Measurements from ENCODE around the gene PRDM9. TPM values are rescaled to one million over a fixed set of nuclear protein-coding genes. Genes with fewer than 3 reads are reported as not detected.

The PRDM9 gene
- total and polyA plus RNA-seq, 2 of the 8 experiments (the other 6 are each of a cell fraction or from before 2014, with no cell fraction given), result not detected

- no peak overlapping the region for H3K4ac ChIP-seq (replicated peaks; ENCODE audit: insufficient read length, low read depth, low read length)
- no peak overlapping the region for H2AK5ac ChIP-seq (ENCODE audit: low read depth, low read length)
- no peaks in the 10 kb centered on the region for H4K20me1 ChIP-seq (replicated peaks in 1 of 2; ENCODE audit: control insufficient read depth in 1 of 2, insufficient read depth in 2 of 2, low read length in 2 of 2)
- H3K4me3 ChIP-seq (ENCODE audit: extremely low read depth in 1 of 4, insufficient read depth in 2 of 4, low read depth in 3 of 4, low read length in 4 of 4), result no peak overlapping the region
- H3K14ac ChIP-seq (ENCODE audit: insufficient read length), result no peak overlapping the region
- ChIA-PET POLR2A (ENCODE audit: partially characterized antibody) (no interaction called here), CTCF (ENCODE audit: partially characterized antibody) (no interaction called here)
- H3K4me1 ChIP-seq (replicated peaks in 1 of 4; ENCODE audit: control insufficient read depth in 3 of 4, insufficient read depth in 4 of 4, low read length in 3 of 4), result no peaks in the 10 kb centered on the region
- no peak overlapping the region for H4K8ac ChIP-seq (ENCODE audit: extremely low read depth, insufficient read depth, low read length)
- no peaks in the 10 kb centered on the region for H3K79me1 ChIP-seq (ENCODE audit: low read depth, low read length)
- H3K23ac ChIP-seq (ENCODE audit: insufficient read length), result no peak overlapping the region
- H3K9ac ChIP-seq (replicated peaks in 1 of 4; ENCODE audit: extremely low read depth in 1 of 4, low read depth in 3 of 4, low read length in 3 of 4), result no peak overlapping the region
- no peak overlapping the region for H4K5ac ChIP-seq (ENCODE audit: insufficient read length, low read depth, low read length)
- WGBS, 2 experiments (ENCODE audit: extremely low coverage in 1 of 2, insufficient coverage in 1 of 2, insufficient read length in 1 of 2, insufficient replicate concordance in 2 of 2, low coverage in 1 of 2, low lambda C conversion rate in 2 of 2, missing lambda C conversion rate in 1 of 2), result 100% methylated on average over 1 of the region's 1 CpG; no CpG with 5 or more reads in 1 of the 2 experiments
- no peaks in the 10 kb centered on the region for H3K36me3 ChIP-seq (ENCODE audit: control insufficient read depth in 2 of 4, insufficient read depth in 4 of 4, low read length in 3 of 4)
- H3K4me2 ChIP-seq (ENCODE audit: insufficient read depth in 1 of 2, low read depth in 2 of 2, low read length in 2 of 2), result no peak overlapping the region
- H2BK120ac ChIP-seq (replicated peaks; ENCODE audit: low read depth, low read length), result no peak overlapping the region
- no peaks in the 10 kb centered on the region for H3K79me2 ChIP-seq (ENCODE audit: control insufficient read depth in 1 of 2, insufficient read depth in 2 of 2, low read length in 2 of 2)
- H2BK5ac ChIP-seq (ENCODE audit: low read depth, low read length), result no peak overlapping the region
- no peak overlapping the region for H2AFZ ChIP-seq (ENCODE audit: low read length)
- FAIRE-seq (no peak), DNase-seq (ENCODE audit: low read depth in 1 of 2, low spot score in 2 of 2) (no peak)
- H3K27ac ChIP-seq (ENCODE audit: low read depth, low read length), result no peak overlapping the region
- no peak overlapping the region for H3K56ac ChIP-seq (replicated peaks; ENCODE audit: insufficient read length, low read depth, low read length)
- H3K23me2 ChIP-seq (ENCODE audit: low read depth, low read length), result no peaks in the 10 kb centered on the region
- peaks cover 0 to 1% (median 0%) of the 10 kb centered on the region in 4 experiments; a peak in 1 of 7 replicates for H3K27me3 ChIP-seq (replicated peaks in 1 of 4; ENCODE audit: control insufficient read depth in 3 of 4, extremely low read depth in 1 of 4, insufficient read depth in 3 of 4, low read length in 3 of 4)
- no peak overlapping the region for H2BK15ac ChIP-seq (ENCODE audit: low read length)
- no peak overlapping the region for H3K18ac ChIP-seq (ENCODE audit: extremely low read depth, low read length)
- H2BK12ac ChIP-seq (ENCODE audit: low read depth, low read length), result no peak overlapping the region
- H3K9me3 ChIP-seq (ENCODE audit: insufficient read depth in 2 of 2, low read depth in 1 of 2, low read length in 1 of 2), result no peaks in the 10 kb centered on the region
- H4K91ac ChIP-seq (replicated peaks; ENCODE audit: insufficient read length, low read length), result no peak overlapping the region
- no peak overlapping the region for H2BK20ac ChIP-seq (ENCODE audit: low read length)
- no peak for TF ChIP-seq ASH2L (IDR thresholded peaks at IDR 0.05; ENCODE audit: low read length)
- no peak for TF ChIP-seq SP1 (IDR thresholded peaks at IDR 0.05; ENCODE audit: low read depth, low read length)
- TF ChIP-seq, protein P1, sequence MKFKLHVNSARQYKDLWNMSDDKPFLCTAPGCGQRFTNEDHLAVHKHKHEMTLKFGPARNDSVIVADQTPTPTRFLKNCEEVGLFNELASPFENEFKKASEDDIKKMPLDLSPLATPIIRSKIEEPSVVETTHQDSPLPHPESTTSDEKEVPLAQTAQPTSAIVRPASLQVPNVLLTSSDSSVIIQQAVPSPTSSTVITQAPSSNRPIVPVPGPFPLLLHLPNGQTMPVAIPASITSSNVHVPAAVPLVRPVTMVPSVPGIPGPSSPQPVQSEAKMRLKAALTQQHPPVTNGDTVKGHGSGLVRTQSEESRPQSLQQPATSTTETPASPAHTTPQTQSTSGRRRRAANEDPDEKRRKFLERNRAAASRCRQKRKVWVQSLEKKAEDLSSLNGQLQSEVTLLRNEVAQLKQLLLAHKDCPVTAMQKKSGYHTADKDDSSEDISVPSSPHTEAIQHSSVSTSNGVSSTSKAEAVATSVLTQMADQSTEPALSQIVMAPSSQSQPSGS (IDR thresholded peaks at IDR 0.05; ENCODE audit: low read length), result no peak
- no peak for TF ChIP-seq SUZ12 (IDR thresholded peaks at IDR 0.05; ENCODE audit: low read length)
- no peak for TF ChIP-seq SAP30 (IDR thresholded peaks at IDR 0.05; ENCODE audit: insufficient read depth, insufficient replicate concordance, low read length)
- no peak for TF ChIP-seq MAFK (IDR thresholded peaks at IDR 0.05; ENCODE audit: low read depth, low read length)
- TF ChIP-seq, protein P2, sequence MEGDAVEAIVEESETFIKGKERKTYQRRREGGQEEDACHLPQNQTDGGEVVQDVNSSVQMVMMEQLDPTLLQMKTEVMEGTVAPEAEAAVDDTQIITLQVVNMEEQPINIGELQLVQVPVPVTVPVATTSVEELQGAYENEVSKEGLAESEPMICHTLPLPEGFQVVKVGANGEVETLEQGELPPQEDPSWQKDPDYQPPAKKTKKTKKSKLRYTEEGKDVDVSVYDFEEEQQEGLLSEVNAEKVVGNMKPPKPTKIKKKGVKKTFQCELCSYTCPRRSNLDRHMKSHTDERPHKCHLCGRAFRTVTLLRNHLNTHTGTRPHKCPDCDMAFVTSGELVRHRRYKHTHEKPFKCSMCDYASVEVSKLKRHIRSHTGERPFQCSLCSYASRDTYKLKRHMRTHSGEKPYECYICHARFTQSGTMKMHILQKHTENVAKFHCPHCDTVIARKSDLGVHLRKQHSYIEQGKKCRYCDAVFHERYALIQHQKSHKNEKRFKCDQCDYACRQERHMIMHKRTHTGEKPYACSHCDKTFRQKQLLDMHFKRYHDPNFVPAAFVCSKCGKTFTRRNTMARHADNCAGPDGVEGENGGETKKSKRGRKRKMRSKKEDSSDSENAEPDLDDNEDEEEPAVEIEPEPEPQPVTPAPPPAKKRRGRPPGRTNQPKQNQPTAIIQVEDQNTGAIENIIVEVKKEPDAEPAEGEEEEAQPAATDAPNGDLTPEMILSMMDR (IDR thresholded peaks at IDR 0.05; ENCODE audit: control extremely low read depth in 1 of 3, insufficient read depth in 1 of 3, low read depth in 1 of 3, low read length in 3 of 3), result no peak
- TF ChIP-seq RBBP5 (IDR thresholded peaks at IDR 0.05; ENCODE audit: borderline replicate concordance, low read depth, low read length), result no peak
- TF ChIP-seq SRF (IDR thresholded peaks at IDR 0.05; ENCODE audit: low read depth, low read length), result no peak
- TF ChIP-seq SP2 (IDR thresholded peaks at IDR 0.05; ENCODE audit: low read length), result no peak
- no peak for TF ChIP-seq TCF12 (IDR thresholded peaks at IDR 0.05; ENCODE audit: low read depth, low read length)
Observed at GRCh38 chr5:23476580-23476979, 30.8 kb upstream of the PRDM9 start.

Data from H1 (cell line).